Measurements from ENCODE around the gene ABCB8.
A peak's percentile ranks its signal among the peaks of the same experiment; 100 is the strongest.
"Not testable (repeated sequence)": the region's sequence is repeated elsewhere in the genome, so short reads cannot be mapped to it uniquely, and the experiment has no call there.

The ABCB8 gene

GRCh38 chr7:151038951-151039849, 10.9 kb downstream of the ABCB8 start:
- peak; percentile 88 for DNase-seq

- DNase-seq, result no peak
These were observed 11.7 kb downstream of the ABCB8 start for GRCh38 chr7:151039850-151040548.

- DNase-seq, result no peak
These were observed 12.5 kb downstream of the ABCB8 start for GRCh38 chr7:151040616-151041375.

GRCh38 chr7:151043449-151043848, 15.2 kb downstream of the ABCB8 start:
- DNase-seq, result not testable (repeated sequence)

- DNase-seq, result no peak
These were observed 15.7 kb downstream of the ABCB8 start for GRCh38 chr7:151043959-151044358.

- no peak for DNase-seq
These were observed 17.0 kb downstream of the ABCB8 start for GRCh38 chr7:151045262-151045661.

- DNase-seq, result no peak
These were observed 17.7 kb downstream of the ABCB8 start for GRCh38 chr7:151045967-151046366.

- no peak for DNase-seq
These were observed 18.6 kb downstream of the ABCB8 start for GRCh38 chr7:151046603-151047573.

- no peak for DNase-seq
These were observed 19.9 kb downstream of the ABCB8 start, which contains the start of gene ASIC3 for GRCh38 chr7:151047976-151048815. Gene ASIC3, plus strand, starts transcription at chr7:151048531. Its CDS starts 355 bp downstream, at chr7:151048886.

GRCh38 chr7:151048911-151049463, 20.7 kb downstream of the ABCB8 start:
- DNase-seq, result no peak

- peak; percentile 44 for DNase-seq
These were observed 22.9 kb downstream of the ABCB8 start for GRCh38 chr7:151051108-151051507.

- no peak for DNase-seq
These were observed 24.8 kb downstream of the ABCB8 start for GRCh38 chr7:151053096-151053495.

GRCh38 chr7:151053751-151054150, 25.5 kb downstream of the ABCB8 start:
- no peak for DNase-seq

- no peak for DNase-seq
These were observed 28.0 kb downstream of the ABCB8 start for GRCh38 chr7:151056283-151056665.

GRCh38 chr7:151056666-151057505, 28.6 kb downstream of the ABCB8 start:
- DNase-seq, result no peak

GRCh38 chr7:151057506-151057988, 29.3 kb downstream of the ABCB8 start, which contains the start of gene CDK5:
Gene CDK5, minus strand, starts transcription at chr7:151057897. Its CDS starts 49 bp downstream, at chr7:151057848.
- peak; percentile 16 for DNase-seq

- DNase-seq, result peak; percentile 98
These were observed 29.9 kb downstream of the ABCB8 start for GRCh38 chr7:151057989-151058780.

- DNase-seq, result no peak
These were observed 30.6 kb downstream of the ABCB8 start for GRCh38 chr7:151058781-151059366.

Data from stimulated activated CD4-positive, alpha-beta T cell treated with anti-CD3 and anti-CD28 coated beads, Interleukin-1b, Interleukin-23, amount 100 ng/mL, for 48 hours (primary cell).